ENCODE measurements around the gene BRD9. TPM values are rescaled to one million over a fixed set of nuclear protein-coding genes. Genes with fewer than 3 reads are reported as not detected.
"Not testable (repeated sequence)": the region's sequence is repeated elsewhere in the genome, so short reads cannot be mapped to it uniquely, and the experiment has no call there.

The BRD9 gene
- total and polyA plus RNA-seq, 2 of the 13 experiments (the other 11 are each of a cell fraction or from before 2014, with no cell fraction given), result 5.2 to 22.9 TPM

DNA sequence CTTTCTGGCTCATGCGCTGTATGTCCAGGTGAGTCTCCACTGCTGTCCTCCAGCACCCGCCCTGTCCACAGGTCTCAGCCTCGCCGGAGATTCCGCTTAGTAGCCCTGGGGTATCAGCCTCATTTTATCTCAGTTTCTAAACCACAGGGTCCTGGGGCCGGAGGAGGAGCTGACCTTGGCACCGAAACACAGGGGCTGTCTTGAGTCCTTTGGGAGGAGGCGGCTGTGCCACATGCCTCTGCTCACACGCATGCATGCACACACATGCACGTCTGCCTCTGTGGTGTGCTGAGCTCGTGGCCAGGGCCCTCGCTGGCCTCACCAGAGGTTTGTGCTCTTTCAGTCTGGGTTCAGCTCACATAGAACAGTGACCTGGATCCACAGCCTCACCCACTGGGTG is 23.3 kb upstream of the BRD9 start:
- CTCF ChIA-PET (ENCODE audit: low intra/inter-chr PET ratio, low total read pairs), result no interaction called here
- in situ Hi-C loops (cut with HindIII; ENCODE audit: extremely low pct_ligation_motif_present, low pct_unique_long_range_greater_than_20kb), result no loop called here
- Histone ChIP-seq H3K4me1 (ENCODE audit: insufficient read depth, low read length) (peaks cover 23% of the 10 kb centered on the region), H3K79me2 (ENCODE audit: insufficient read depth, low read length) (no peaks in the 10 kb centered on the region), H3K27me3 (ENCODE audit: control insufficient read depth in 1 of 2, insufficient read depth in 2 of 2, low read length in 2 of 2) (no peaks in the 10 kb centered on the region), H4K20me1 (ENCODE audit: insufficient read depth, low read length) (0 out of 2 replicates have a peak, but pooled peaks cover 3% of the 10 kb centered on the region), H3K4me3 (replicated peaks in 1 of 3; ENCODE audit: insufficient read depth in 1 of 3, low read depth in 2 of 3, low read length in 3 of 3) (no peak overlapping the region), H3K9ac (ENCODE audit: insufficient read depth, low read depth, low read length) (no peak overlapping the region), H3K36me3 (replicated peaks in 1 of 2; ENCODE audit: control insufficient read depth in 1 of 2, insufficient read depth in 2 of 2, low read length in 2 of 2) (peaks cover 14 to 58% of the 10 kb centered on the region in 2 experiments), H3K27ac (ENCODE audit: extremely low read length, insufficient read depth, low read length) (no peak overlapping the region), H3K9me3 (ENCODE audit: low read length) (no peaks in the 10 kb centered on the region), H2AFZ (ENCODE audit: low read length) (no peak overlapping the region), H3K4me2 (ENCODE audit: low read depth, low read length) (no peak overlapping the region)
- ATAC-seq (no peak), DNase-seq (ENCODE audit: low spot score) (no peak), FAIRE-seq (no peak)
- 98% methylated on average over 6 of the region's 12 CpGs for WGBS (ENCODE audit: low lambda C conversion rate)
- POLR2A ChIA-PET, result no interaction called here
- no TSS peak for BruUV-seq (replicated peaks)
- intact Hi-C loops (cut with micrococcal nuclease; ENCODE audit: unreplicated experiment), result no loop called here
- TF ChIP-seq ZNF644 (CRISPR knock-in tag; IDR thresholded peaks at IDR 0.05; ENCODE audit: low read depth), result no peak

DNA sequence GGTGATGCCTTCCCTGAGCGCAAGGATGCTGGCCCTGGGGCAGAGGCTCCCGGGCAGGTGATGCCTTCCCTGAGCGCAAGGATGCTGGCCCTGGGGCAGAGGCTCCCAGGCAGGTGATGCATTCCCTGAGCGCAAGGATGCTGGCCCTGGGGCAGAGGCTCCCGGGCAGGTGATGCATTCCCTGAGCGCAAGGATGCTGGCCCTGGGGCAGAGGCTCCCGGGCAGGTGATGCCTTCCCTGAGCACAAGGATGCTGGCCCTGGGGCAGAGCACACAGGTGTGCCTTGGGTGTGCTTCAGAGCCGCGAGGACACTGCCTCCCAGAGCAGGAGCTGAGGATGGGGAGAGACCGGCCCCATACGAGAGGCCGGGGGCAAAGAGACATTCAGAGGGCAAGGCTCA is 22.7 kb upstream of the BRD9 start:
- H3K9ac ChIP-seq (ENCODE audit: insufficient read depth, low read depth, low read length); H3K4me3 ChIP-seq (replicated peaks in 1 of 3; ENCODE audit: insufficient read depth in 1 of 3, low read depth in 2 of 3, low read length in 3 of 3); DNase-seq (ENCODE audit: low spot score); H2AFZ ChIP-seq (ENCODE audit: low read length); H3K4me2 ChIP-seq (ENCODE audit: low read depth, low read length); H3K9me3 ChIP-seq (ENCODE audit: low read length); H3K27ac ChIP-seq (ENCODE audit: extremely low read length, insufficient read depth, low read length); CTCF ChIA-PET (ENCODE audit: low intra/inter-chr PET ratio, low total read pairs); POLR2A ChIA-PET; H3K79me2 ChIP-seq (ENCODE audit: insufficient read depth, low read length); H3K27me3 ChIP-seq (ENCODE audit: control insufficient read depth in 1 of 2, insufficient read depth in 2 of 2, low read length in 2 of 2); H4K20me1 ChIP-seq (ENCODE audit: insufficient read depth, low read length); ATAC-seq; BruUV-seq (replicated peaks); intact Hi-C loops (cut with micrococcal nuclease; ENCODE audit: unreplicated experiment); in situ Hi-C loops (cut with HindIII; ENCODE audit: extremely low pct_ligation_motif_present, low pct_unique_long_range_greater_than_20kb); FAIRE-seq: not testable (repeated sequence)
- 97% methylated on average over 11 of the region's 12 CpGs for WGBS (ENCODE audit: low lambda C conversion rate)
- H3K36me3 ChIP-seq (replicated peaks in 1 of 2; ENCODE audit: control insufficient read depth in 1 of 2, insufficient read depth in 2 of 2, low read length in 2 of 2), result peaks cover 14 to 60% of the 10 kb centered on the region in 2 experiments
- peaks cover 21% of the 10 kb centered on the region for H3K4me1 ChIP-seq (ENCODE audit: insufficient read depth, low read length)

DNA sequence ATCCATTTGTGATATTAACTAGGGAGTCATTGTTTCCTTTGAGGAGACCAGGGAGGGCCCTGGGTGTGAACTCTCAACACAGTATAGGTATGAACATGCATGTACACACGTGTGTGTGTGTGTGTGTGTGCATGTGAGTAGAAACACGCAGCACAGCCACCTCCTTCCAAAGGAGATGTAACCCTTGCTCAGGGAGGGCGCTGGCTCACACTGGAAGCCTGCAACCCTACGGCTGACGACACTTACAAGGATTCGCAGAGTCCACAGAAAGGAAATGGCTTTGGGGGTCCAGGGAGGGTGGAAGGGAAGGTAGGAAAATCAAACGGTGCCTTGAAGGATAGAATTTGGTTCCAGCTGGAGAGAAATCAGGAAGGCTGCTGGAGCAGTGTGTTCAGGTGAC is 22.0 kb upstream of the BRD9 start:
- Histone ChIP-seq H3K79me2 (ENCODE audit: insufficient read depth, low read length) (no peaks in the 10 kb centered on the region), H3K27ac (ENCODE audit: extremely low read length, insufficient read depth, low read length) (no peak overlapping the region), H3K9me3 (ENCODE audit: low read length) (no peaks in the 10 kb centered on the region), H3K4me2 (ENCODE audit: low read depth, low read length) (no peak overlapping the region), H3K4me1 (ENCODE audit: insufficient read depth, low read length) (peaks cover 13% of the 10 kb centered on the region), H3K27me3 (ENCODE audit: control insufficient read depth in 1 of 2, insufficient read depth in 2 of 2, low read length in 2 of 2) (no peaks in the 10 kb centered on the region), H3K9ac (ENCODE audit: insufficient read depth, low read depth, low read length) (no peak overlapping the region), H2AFZ (ENCODE audit: low read length) (no peak overlapping the region), H3K36me3 (replicated peaks in 1 of 2; ENCODE audit: control insufficient read depth in 1 of 2, insufficient read depth in 2 of 2, low read length in 2 of 2) (peaks cover 14 to 65% of the 10 kb centered on the region in 2 experiments), H4K20me1 (ENCODE audit: insufficient read depth, low read length) (0 out of 2 replicates have a peak, but pooled peaks cover 3% of the 10 kb centered on the region), H3K4me3 (replicated peaks in 1 of 3; ENCODE audit: insufficient read depth in 1 of 3, low read depth in 2 of 3, low read length in 3 of 3) (no peak overlapping the region)
- no peak for ATAC-seq
- intact Hi-C loops (cut with micrococcal nuclease; ENCODE audit: unreplicated experiment) (no loop called here), in situ Hi-C loops (cut with HindIII; ENCODE audit: extremely low pct_ligation_motif_present, low pct_unique_long_range_greater_than_20kb) (no loop called here)
- ChIA-PET CTCF (ENCODE audit: low intra/inter-chr PET ratio, low total read pairs) (no interaction called here), POLR2A (no interaction called here)
- WGBS (ENCODE audit: low lambda C conversion rate), result 93% methylated on average over 7 of the region's 7 CpGs
- no peak for FAIRE-seq
- no peak for DNase-seq (ENCODE audit: low spot score)
- BruUV-seq (replicated peaks), result no TSS peak
- no peak for TF ChIP-seq SMARCE1 (IDR thresholded peaks at IDR 0.05; ENCODE audit: borderline replicate concordance)
- TF ChIP-seq POLR2A (IDR thresholded peaks at IDR 0.05; ENCODE audit: insufficient read depth in 1 of 2, low read depth in 2 of 2, low read length in 2 of 2), result no peak
- TF ChIP-seq, protein P1, sequence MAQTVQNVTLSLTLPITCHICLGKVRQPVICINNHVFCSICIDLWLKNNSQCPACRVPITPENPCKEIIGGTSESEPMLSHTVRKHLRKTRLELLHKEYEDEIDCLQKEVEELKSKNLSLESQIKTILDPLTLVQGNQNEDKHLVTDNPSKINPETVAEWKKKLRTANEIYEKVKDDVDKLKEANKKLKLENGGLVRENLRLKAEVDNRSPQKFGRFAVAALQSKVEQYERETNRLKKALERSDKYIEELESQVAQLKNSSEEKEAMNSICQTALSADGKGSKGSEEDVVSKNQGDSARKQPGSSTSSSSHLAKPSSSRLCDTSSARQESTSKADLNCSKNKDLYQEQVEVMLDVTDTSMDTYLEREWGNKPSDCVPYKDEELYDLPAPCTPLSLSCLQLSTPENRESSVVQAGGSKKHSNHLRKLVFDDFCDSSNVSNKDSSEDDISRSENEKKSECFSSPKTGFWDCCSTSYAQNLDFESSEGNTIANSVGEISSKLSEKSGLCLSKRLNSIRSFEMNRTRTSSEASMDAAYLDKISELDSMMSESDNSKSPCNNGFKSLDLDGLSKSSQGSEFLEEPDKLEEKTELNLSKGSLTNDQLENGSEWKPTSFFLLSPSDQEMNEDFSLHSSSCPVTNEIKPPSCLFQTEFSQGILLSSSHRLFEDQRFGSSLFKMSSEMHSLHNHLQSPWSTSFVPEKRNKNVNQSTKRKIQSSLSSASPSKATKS (CRISPR knock-in tag; IDR thresholded peaks at IDR 0.05), result no peak
- no peak for TF ChIP-seq MXI1 (IDR thresholded peaks at IDR 0.05; ENCODE audit: borderline replicate concordance, low read depth, low read length)
- TF ChIP-seq, protein P2, sequence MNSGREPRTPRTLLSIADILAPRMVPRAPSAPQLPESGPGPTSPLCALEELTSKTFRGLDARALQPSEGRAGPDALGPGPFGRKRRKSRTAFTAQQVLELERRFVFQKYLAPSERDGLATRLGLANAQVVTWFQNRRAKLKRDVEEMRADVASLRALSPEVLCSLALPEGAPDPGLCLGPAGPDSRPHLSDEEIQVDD (CRISPR knock-in tag; IDR thresholded peaks at IDR 0.05; ENCODE audit: borderline replicate concordance), result no peak
- no peak for TF ChIP-seq ZNF816 (CRISPR knock-in tag; IDR thresholded peaks at IDR 0.05; ENCODE audit: borderline replicate concordance)
- no peak for TF ChIP-seq NFRKB (IDR thresholded peaks at IDR 0.05)
- TF ChIP-seq, protein P3, sequence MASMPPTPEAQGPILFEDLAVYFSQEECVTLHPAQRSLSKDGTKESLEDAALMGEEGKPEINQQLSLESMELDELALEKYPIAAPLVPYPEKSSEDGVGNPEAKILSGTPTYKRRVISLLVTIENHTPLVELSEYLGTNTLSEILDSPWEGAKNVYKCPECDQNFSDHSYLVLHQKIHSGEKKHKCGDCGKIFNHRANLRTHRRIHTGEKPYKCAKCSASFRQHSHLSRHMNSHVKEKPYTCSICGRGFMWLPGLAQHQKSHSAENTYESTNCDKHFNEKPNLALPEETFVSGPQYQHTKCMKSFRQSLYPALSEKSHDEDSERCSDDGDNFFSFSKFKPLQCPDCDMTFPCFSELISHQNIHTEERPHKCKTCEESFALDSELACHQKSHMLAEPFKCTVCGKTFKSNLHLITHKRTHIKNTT (CRISPR knock-in tag; IDR thresholded peaks at IDR 0.05), result no peak

All from HepG2 (cell line).